Right lobe of liver (tissue), 6 donors: ENCODE data around the gene HELQ. TPM values are rescaled to one million over a fixed set of nuclear protein-coding genes. Genes with fewer than 3 reads are reported as not detected.

Source experiments
- ATAC-seq, 4 donors: fragments of 200-7000 bp; cut with Tn5 transposase; one replicate each; pipeline ENCODE4 v1.9.1; 2020; ENCODE audit warnings: mild to moderate bottlenecking in 4 of 4, moderate library complexity in 4 of 4
- DNase-seq, 3 donors: peaks; one replicate each; pipeline ENCODE4 v3.0.0-alpha.2; 2020
- H3K27ac ChIP-seq, 3 donors: fragments of 200-600 bp; one replicate each; pipeline ENCODE4 v1.8.0; 2022
- H3K27me3 ChIP-seq, 2 donors: fragments of 200-600 bp; one replicate each; pipeline ENCODE4 v1.8.0; 2022
- H3K36me3 ChIP-seq, 4 donors: fragments of 200-600 bp; sonication (generic) in 1 of 4; one replicate each; pipeline versions ENCODE4 v1.5.1 to v1.8.0; 2017 to 2022; ENCODE audit warnings: control low read depth in 1 of 4
- H3K4me1 ChIP-seq, 4 donors: fragments of 200-600 bp; sonication (generic) in 1 of 4; one replicate each; pipeline versions ENCODE4 v1.5.1 to v1.8.0; 2017 to 2022; ENCODE audit warnings: control low read depth in 1 of 4
- H3K4me3 ChIP-seq, 3 donors: fragments of 200-600 bp; one replicate each; pipeline ENCODE4 v1.8.0; 2022
- H3K9me3 ChIP-seq, 4 donors: fragments of 200-600 bp; sonication (generic) in 1 of 4; one replicate each; pipeline versions ENCODE4 v1.5.1 to v1.8.0; 2017 to 2022; ENCODE audit warnings: control low read depth in 1 of 4
- POLR2A ChIP-seq: fragments of 450-650 bp; IDR thresholded peaks from one replicate; pipeline ENCODE4 v1.6.1; 2017; ENCODE audit warnings: antibody characterized with exemption, mild to moderate bottlenecking
- WGBS: methylation state at CpG from one replicate; pipeline ENCODE4 v1.1.6; 2018; ENCODE audit warnings: low coverage, low lambda C conversion rate; ENCODE audit not compliant: insufficient coverage; ENCODE audit errors: missing lambda C conversion rate; 5-methylcytosine and 5-hydroxymethylcytosine counted together
- intact Hi-C, 2 donors: fragments of 100-400 bp; cut with DNase I; formaldehyde crosslinking; loops; one replicate each; pipeline versions ENCODE4 v1.11.2 to v1.14.1; 2022
- total RNA-seq, 6 experiments: library from RNA; depleted of rRNA in 2 of 6; stranded (reverse); fragments of >200 nt in 2 of 6; fragmentation: NEBNext Ultra II Directional in 3 of 6; extraction: Animal tissue kit (Norgen Biotek cat#: 25700) in 3 of 6; gene quantifications; one replicate each; pipeline versions ENCODE4 v1.1.0 to v1.2.4, GENCODE V29; 2016 to 2023
- TF ChIP-seq, protein P1 (sequence below), 4 donors: fragments of 200-600 bp in 3 of 4; fragments of 450-650 bp in 1 of 4; IDR thresholded peaks; one replicate each; pipeline versions ENCODE4 v1.5.1 to v1.8.0; 2016 to 2022; ENCODE audit warnings: antibody characterized with exemption in 4 of 4, mild to moderate bottlenecking in 2 of 4
- donor health status: DM: no; HTN: yes; CAD: no.
- donor health status: DM: no; HTN: no; CAD: no.
- donor health status: DM: no; HTN: no; CAD: no.
- donor health status: DM: no; HTN: yes; CAD: no.
- donor health status: DM: no; HTN: yes; CAD: no.

HELQ gene
- total RNA-seq, 6 experiments from 2014 or later = 5.6 to 8.0 (median 7.5) TPM

DNA sequence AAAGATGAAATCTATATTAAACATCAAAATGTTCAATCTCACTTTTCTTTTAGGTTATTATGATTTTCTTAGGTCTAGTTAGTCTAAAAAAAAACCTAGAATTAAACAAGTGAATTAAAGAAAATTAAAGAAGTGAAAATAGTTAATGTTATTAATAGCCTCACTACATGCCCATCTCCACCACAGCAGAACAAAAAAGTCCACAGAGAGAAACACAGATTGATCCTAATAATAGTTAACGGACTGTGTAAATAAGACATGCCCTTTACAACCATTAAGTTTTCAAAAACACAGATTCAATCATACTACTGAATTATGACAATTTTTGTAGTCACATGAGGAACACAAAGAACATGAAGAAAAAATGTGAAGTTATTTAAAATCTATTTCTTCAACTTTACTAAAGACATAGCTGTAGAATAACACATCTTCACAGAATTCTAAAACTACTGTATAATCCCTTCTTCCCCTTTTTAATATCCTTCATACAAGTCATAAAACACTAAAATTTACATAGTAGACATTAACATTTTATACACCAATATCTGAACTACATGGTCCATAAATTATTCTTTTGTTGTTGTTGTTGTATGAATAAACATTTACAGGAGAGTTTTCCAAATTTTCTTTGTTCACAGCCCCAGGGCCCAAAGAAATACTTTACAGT is 15.3 kb downstream of the HELQ start:
- Histone ChIP-seq H3K4me1 (no peaks in the 10 kb centered on the region), H3K27ac (no peak overlapping the region), H3K36me3 (peaks cover 0 to 31% (median 2%) of the 10 kb centered on the region in 4 donors), H3K27me3 (no peaks in the 10 kb centered on the region), H3K9me3 (no peaks in the 10 kb centered on the region), H3K4me3 (no peak overlapping the region)
- ATAC-seq = no peak
- intact Hi-C loops = no loop called here
- TF ChIP-seq POLR2A = no peak
- TF ChIP-seq, protein P1, sequence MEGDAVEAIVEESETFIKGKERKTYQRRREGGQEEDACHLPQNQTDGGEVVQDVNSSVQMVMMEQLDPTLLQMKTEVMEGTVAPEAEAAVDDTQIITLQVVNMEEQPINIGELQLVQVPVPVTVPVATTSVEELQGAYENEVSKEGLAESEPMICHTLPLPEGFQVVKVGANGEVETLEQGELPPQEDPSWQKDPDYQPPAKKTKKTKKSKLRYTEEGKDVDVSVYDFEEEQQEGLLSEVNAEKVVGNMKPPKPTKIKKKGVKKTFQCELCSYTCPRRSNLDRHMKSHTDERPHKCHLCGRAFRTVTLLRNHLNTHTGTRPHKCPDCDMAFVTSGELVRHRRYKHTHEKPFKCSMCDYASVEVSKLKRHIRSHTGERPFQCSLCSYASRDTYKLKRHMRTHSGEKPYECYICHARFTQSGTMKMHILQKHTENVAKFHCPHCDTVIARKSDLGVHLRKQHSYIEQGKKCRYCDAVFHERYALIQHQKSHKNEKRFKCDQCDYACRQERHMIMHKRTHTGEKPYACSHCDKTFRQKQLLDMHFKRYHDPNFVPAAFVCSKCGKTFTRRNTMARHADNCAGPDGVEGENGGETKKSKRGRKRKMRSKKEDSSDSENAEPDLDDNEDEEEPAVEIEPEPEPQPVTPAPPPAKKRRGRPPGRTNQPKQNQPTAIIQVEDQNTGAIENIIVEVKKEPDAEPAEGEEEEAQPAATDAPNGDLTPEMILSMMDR (IDR thresholded peaks at IDR 0.05) = no peak
- 70% methylated on average over 1 of the region's 1 CpG for WGBS
- DNase-seq = no peak

DNA sequence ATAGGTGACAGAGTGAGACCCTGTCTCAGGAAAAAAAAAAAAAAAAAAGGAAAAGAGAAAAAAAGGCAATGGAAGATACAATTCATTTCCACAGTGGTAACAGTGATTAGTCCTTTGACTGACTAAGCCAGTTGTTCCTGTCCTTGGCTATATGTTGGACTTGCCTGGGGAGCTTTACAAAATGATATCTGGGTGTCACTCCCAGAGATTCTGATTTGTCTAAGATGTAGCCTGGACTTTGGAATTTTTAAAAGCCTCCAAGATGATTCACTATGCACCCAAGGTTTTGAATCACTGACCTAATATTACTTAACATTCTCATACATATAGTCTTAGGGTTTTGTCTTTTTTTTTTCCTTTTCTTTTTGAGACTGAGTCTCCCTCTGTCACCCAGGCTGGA is 16.9 kb downstream of the HELQ start:
- ATAC-seq (no peak), DNase-seq (no peak)
- Histone ChIP-seq H3K27ac (no peak overlapping the region), H3K9me3 (no peaks in the 10 kb centered on the region), H3K4me3 (no peak overlapping the region), H3K36me3 (peaks cover 0 to 27% (median 1%) of the 10 kb centered on the region in 4 donors), H3K4me1 (no peaks in the 10 kb centered on the region), H3K27me3 (no peaks in the 10 kb centered on the region)
- no peak for TF ChIP-seq POLR2A
- TF ChIP-seq, protein P1 (IDR thresholded peaks at IDR 0.05) = no peak
- intact Hi-C loops = no loop called here

DNA sequence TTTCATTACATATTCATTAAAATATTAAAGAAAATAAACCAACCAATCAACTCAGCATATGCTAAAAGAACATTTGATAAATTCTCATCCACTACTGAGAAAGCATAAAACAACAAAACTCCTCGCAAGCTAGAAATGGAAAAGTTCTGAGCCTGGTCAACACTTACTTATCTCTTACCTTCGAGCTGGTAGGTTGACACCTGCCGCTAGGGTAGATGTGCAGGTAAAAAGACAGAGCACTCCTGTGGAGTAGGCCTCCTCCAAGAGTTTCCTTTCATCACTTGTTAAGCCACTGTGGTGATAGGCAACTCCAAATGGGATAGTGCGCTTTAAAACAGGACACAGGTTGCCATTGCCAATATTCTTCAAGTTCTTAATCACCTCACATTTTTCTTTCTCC is 18.9 kb downstream of the HELQ start:
- peaks cover 0 to 23% (median 1%) of the 10 kb centered on the region in 4 donors for H3K36me3 ChIP-seq
- 94% methylated on average over 4 of the region's 4 CpGs for WGBS

DNA sequence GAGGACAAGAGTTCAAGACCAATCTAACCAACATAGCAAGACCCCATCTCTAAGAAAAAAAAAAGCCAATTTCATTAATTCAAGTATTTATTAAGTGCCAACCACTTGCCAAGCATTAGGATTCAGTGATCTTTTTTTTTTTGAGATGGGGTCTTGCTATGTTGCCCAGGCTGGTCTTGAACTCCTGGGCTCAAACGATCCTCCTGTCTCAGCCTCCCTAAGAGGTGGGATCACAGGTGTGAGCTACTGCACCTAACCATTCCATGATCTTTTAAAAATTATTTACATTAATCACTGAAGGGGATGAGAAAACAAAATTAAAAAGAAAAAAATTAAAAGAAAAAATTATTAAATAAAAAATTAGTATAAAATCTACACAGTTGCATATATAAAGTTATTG is 24.4 kb downstream of the HELQ start:
- no peaks in the 10 kb centered on the region for H3K27me3 ChIP-seq
- H3K36me3 ChIP-seq = peaks cover 0 to 37% (median 5%) of the 10 kb centered on the region in 4 donors
- H3K27ac ChIP-seq = no peak overlapping the region
- intact Hi-C loops = no loop called here
- 92% methylated on average over 1 of the region's 1 CpG for WGBS
- no peak for DNase-seq
- no peaks in the 10 kb centered on the region for H3K4me1 ChIP-seq
- H3K4me3 ChIP-seq = no peak overlapping the region
- ATAC-seq = no peak
- no peaks in the 10 kb centered on the region for H3K9me3 ChIP-seq
- TF ChIP-seq POLR2A = no peak
- TF ChIP-seq, protein P1 (IDR thresholded peaks at IDR 0.05) = no peak

More for the DNA sequence above, 18.9 kb downstream of the HELQ start:
- Histone ChIP-seq H3K9me3 (no peaks in the 10 kb centered on the region), H3K4me1 (no peaks in the 10 kb centered on the region), H3K4me3 (no peak overlapping the region), H3K27me3 (no peaks in the 10 kb centered on the region), H3K27ac (no peak overlapping the region)
- DNase-seq (no peak), ATAC-seq (no peak)
- intact Hi-C loops = no loop called here
- TF ChIP-seq POLR2A = no peak
- TF ChIP-seq, protein P1 (IDR thresholded peaks at IDR 0.05) = no peak

DNA sequence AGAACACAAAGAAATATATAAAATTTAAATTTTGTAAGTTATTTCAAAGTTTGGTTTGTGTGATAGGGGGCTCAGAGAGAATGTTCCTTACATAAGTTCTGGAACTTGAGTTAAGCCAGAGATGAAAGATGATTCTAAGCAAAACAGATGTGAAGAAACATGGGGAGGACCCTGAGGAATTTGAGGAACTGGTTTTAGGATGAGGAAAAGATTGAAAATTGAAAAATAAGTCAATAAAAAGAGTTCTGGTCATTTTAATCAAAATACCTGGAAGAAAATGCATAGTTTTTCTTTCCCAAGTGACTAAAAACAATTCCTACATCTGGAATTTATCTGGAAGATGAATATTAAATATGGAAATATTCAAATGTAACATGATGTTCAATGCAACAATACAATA is 37.4 kb downstream of the HELQ start:
- Histone ChIP-seq H3K4me1 (no peaks in the 10 kb centered on the region), H3K4me3 (no peak overlapping the region), H3K9me3 (no peaks in the 10 kb centered on the region), H3K36me3 (peaks cover 0 to 16% (median 8%) of the 10 kb centered on the region in 4 donors), H3K27ac (no peak overlapping the region), H3K27me3 (no peaks in the 10 kb centered on the region)
- intact Hi-C loops = no loop called here
- no peak for TF ChIP-seq POLR2A
- TF ChIP-seq, protein P1 (IDR thresholded peaks at IDR 0.05) = no peak
- DNase-seq = no peak
- ATAC-seq = no peak
